Erythroblast (primary cell): ENCODE data around the gene SHOC2.

Source experiments
- GATA1 ChIP-seq: IDR thresholded peaks from 2 replicates; pipeline ENCODE4 v1.6.1; 2011; ENCODE audit warnings: low read depth, mild to moderate bottlenecking, control low read depth, low read length, moderate library complexity
- POLR2A ChIP-seq: IDR thresholded peaks from 2 replicates; pipeline ENCODE4 v1.6.1; 2011; ENCODE audit warnings: mild to moderate bottlenecking, low read length

GRCh38 chr10:110973400-110973799 lies 54.0 kb downstream of the SHOC2 start:
- TF ChIP-seq POLR2A, result no peak
- no peak for TF ChIP-seq GATA1
